Hepatocyte (in vitro differentiated cells): ENCODE results near the gene RPA3.

Experiments
- CTCF ChIP-seq: fragments of 200-600 bp; sonication (generic); IDR thresholded peaks from 2 replicates; pipeline ENCODE4 v1.5.1; 2016; ENCODE audit warnings: antibody characterized with exemption, mild to moderate bottlenecking; ENCODE audit not compliant: poor library complexity
- EZH2 ChIP-seq: fragments of 200-600 bp; sonication (generic); IDR thresholded peaks from 2 replicates; pipeline ENCODE4 v1.6.1; 2016; ENCODE audit warnings: antibody characterized with exemption, mild to moderate bottlenecking, borderline replicate concordance

- no peak for TF ChIP-seq CTCF
- TF ChIP-seq EZH2, result no peak
Observed at GRCh38 chr7:7628476-7628875, 89.9 kb downstream of the RPA3 start.
